Activated CD4-positive, alpha-beta T cell treated with anti-CD3 and anti-CD28 coated beads, Interleukin-2, Interleukin-6, amounts not matched to agents 100 ng/mL and 50 ng/mL, durations not matched to agents 16 hours and 8 hours (primary cell): ENCODE measurements around the gene DCAF16.
"Not testable (repeated sequence)": the region's sequence is repeated elsewhere in the genome, so short reads cannot be mapped to it uniquely, and the experiment has no call there.

ENCODE experiments used
- DNase-seq: peaks from one replicate; pipeline ENCODE4 v3.0.0-alpha.2; 2020

Gene DCAF16

GRCh38 chr4:17810260-17811077 lies at the start of gene DCAF16, which contains the start of gene NCAPG:
Gene DCAF16, minus strand, starts transcription at chr4:17810757. Its CDS starts 6,616 bp downstream, at chr4:17804141.
Gene NCAPG, plus strand, starts transcription at chr4:17810979. Its CDS starts 99 bp downstream, at chr4:17811078.
- DNase-seq: peak; percentile 100

DNA sequence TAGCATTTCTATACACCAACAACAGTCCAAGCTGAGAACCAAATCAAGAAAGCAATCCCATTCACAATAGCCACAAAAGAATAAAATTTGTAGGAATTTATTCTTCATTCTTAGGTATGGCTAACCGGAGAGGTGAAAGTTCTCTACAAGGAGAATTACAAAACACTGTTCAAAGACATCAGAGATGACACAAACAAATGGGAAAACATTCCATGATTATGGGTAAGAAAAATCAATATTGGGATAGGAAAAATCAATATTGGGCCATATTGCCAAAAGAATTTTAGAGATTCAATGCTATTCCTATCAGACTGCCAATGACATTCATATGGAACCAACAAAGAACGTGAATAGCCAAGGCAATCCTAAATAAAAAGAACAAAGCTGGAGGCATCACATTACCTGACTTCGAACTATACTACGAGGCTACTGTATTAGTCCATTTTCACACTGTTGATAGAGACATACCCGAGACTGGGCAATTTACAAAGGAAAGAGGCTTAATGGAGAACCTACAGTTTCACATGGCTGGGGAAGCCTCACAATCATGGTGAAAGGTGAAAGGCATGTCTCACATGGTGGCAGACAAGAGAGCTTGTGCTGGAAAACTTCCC lies 49.3 kb upstream of the DCAF16 start:
- no peak for DNase-seq

DNA sequence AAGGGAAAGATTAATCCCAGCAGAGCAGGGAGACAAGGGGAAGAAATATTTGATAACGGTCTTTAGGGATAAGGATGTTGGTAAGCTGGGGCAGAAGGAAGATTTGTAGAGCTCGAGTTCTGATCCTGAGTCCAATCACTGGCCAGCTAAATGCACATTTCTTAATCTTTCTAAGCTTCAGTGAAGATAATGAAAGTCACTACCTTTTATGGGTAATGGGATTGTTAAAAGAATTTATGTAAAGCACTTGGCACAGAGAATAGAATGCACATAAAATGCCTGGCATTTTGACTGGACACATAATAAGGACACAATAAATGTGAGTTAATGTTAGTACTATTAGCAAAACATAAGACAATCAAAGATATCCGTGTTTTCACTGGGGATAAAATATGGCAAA lies 43.5 kb upstream of the DCAF16 start:
- no peak for DNase-seq

GRCh38 chr4:17851959-17852358 lies 41.4 kb upstream of the DCAF16 start:
- DNase-seq: no peak

- DNase-seq: not testable (repeated sequence)
Observed at GRCh38 chr4:17850295-17850694, 39.7 kb upstream of the DCAF16 start.

GRCh38 chr4:17846266-17846665 lies 35.7 kb upstream of the DCAF16 start:
- no peak for DNase-seq

GRCh38 chr4:17823871-17824669 lies 13.5 kb upstream of the DCAF16 start:
- DNase-seq: no peak

- DNase-seq: peak; percentile 47
Observed at GRCh38 chr4:17817027-17817426, 6.5 kb upstream of the DCAF16 start.

DNA sequence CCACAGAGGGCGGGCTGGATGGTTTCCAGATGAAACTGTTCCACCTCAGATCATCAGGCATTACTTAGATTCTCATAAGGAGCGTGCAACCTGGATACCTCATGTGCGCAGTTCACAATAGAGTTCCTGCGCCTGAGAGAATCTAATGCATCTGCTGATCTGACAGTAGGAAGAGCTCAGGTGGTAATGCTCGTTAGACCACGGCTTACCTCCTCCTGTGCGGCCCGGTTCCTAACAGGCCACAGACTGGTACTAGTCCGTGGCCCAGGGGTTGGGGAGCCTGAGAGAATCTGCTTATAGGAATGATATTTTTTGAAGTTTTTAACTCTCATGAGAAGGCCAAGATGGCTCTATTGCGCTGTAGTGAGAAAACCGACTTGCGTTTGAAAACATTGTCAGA lies 5.6 kb upstream of the DCAF16 start:
- DNase-seq: no peak

DNA sequence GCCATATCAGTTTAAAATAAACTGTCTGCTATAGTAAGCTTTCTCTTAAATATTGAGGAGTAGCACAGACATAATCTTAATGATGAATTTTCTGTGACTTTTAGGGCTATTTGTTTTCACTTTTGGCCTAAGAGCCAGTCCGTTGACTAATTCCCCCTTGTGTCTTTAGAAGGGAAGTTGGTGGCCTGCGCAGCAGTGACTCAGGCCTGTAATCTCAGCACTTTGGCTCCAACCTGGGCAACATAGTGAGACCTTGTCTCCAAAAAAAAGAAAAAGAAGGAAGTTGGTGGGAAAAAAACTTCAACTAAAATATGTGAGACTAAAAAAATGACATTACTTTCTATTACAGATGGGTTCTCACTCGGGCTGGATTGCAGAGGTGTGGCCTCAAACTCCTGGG lies 3.6 kb upstream of the DCAF16 start:
- DNase-seq: no peak

DNA sequence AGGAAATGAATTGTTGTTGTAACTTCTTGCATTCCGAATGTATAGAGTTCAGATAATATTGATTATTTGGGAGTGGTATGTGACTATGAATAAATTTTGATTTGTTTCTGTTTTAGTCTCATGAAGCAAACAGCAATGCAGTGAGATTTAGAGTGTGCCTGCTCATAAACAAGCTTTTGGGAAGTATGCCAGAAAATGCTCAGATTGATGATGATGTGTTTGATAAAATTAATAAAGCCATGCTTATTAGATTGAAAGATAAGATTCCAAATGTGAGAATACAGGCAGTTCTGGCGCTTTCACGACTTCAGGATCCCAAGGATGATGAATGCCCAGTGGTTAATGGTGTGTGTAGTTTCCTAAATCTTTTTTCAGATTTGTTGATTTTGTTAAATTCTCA lies 2.2 kb upstream of the DCAF16 start:
- no peak for DNase-seq

GRCh38 chr4:17812125-17812524 lies 1.6 kb upstream of the DCAF16 start:
- DNase-seq: no peak

- DNase-seq: peak; percentile 37
Observed at GRCh38 chr4:17811078-17811603, 584 bp upstream of the DCAF16 start.

- no peak for DNase-seq
Observed at GRCh38 chr4:17809667-17810066, 890 bp downstream of the DCAF16 start.

DNA sequence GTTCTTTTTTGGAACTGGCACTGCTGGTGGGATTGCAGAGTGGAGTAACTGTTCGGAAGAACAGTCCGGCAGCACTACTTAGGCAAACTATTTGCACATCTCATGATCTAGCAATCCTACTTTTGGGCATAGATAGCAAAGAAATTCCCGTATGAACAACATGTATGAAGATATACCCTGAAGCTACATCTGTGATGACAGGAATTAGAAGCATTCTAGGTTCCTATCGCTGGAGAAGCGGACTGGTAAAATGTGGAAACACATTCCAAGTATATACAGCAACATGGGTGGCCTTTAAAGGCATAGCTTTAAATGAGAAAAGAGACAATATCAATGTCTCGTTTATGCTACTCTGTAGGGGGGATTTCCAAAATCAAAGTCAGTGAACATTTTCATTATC lies 3.1 kb downstream of the DCAF16 start:
- no peak for DNase-seq

DNA sequence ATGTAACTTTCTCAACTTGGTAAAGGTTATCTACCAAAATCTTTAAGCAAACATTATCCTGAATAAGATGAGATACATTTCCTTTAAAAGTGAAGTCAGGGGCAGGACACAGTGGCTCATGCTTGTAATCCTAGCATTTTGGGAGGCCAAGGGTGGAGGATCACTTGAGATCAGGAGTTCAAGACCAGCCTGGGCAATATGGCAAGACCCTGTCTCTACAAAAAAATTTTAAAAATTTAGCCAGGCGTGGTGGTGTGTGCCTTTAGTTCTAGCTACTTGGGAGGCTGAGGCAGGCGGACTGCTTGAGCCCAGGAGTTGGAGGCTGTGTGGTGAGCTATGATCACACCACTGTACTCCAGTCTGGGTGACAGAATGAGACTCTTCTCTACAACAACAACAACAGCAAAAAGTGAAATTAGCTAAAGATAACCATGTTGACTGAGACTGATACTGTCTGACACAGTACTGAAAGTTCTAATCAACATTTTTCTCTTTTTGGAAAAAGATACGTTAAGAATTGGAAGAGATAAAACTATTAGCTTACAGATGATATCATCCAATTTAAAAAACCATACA lies 4.9 kb downstream of the DCAF16 start:
- peak; percentile 47 for DNase-seq

DNA sequence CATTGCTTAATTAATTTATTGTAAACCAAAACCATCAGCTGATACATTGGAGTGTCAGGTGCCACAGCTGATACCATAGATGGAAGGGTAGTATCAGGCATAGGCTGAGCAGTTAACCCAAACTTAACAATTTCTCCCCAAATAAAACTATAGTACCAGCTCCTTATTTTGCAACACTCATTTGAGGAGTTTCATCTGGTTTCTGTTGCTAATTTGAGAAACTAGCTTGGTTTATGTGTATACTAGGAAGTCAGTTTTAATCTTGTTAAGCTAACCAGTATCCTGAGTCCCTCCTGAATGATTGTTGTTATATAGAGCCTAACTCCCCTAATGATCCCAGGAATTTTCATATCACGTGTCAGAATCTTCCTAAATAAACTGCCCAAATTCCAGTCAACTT lies 12.7 kb downstream of the DCAF16 start:
- DNase-seq: peak; percentile 21

DNA sequence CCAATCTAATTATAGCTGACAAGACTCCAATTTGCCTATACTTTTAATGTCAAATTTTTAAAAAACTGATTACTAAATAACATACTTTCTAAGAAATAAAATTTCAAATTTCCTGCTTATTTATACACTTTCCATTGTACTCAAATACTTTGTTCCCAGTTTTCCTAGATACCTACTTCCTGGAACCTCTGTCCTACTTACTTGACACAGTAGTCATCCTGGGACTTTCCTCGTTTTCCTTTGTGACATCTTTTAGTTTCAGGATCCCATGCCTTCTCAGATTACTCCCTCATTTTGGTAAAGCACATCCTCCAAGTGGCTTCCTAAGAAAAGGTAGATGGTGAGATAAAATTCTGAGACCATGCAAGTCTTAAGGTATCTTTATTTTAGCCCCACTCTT lies 15.8 kb downstream of the DCAF16 start:
- DNase-seq: no peak

GRCh38 chr4:17788956-17789355 lies 21.6 kb downstream of the DCAF16 start:
- no peak for DNase-seq

GRCh38 chr4:17787315-17787714 lies 23.2 kb downstream of the DCAF16 start:
- DNase-seq: no peak

DNA sequence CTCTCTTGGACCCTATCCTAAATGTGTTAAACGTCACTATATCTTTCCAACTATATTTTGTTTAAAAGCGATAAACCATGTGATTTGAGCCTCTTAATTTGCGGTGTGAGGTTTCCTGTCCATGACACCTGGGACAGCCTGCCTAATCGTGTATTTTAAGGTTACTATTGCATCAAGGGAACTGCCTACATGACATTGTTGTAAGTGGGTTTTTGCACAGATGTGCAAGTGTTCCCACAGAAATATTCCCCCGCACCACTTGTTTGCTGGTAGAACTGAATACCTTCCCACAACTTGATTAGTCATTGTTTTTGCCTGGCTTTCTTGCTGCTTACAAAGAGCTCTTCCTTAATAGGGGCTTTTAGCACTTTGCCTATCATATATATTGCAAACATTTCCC lies 24.0 kb downstream of the DCAF16 start:
- DNase-seq: no peak

DNA sequence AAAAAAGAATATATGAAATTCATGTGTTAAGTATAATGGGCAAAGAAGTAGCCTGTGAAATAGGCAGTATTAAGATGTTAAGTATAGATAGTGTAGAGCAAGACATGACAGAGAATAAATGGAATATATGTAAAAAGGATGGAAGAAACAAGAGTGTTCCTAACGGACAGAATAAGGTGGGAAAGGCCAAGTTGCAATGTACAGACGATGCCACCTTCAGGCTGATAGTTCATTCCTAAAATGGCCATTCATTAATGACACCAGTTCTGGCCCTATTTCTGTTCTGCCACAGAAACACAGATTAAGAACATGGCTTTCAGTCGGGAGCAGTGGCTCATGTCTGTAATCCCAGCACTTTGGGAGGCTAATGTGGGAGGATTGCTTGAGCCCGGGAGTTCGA lies 24.7 kb downstream of the DCAF16 start:
- DNase-seq: no peak
